RKO (cell line): Measurements from ENCODE around the gene DAZAP1.

ENCODE experiments used
- DNase-seq: peaks from one replicate; pipeline ENCODE4 v3.0.0-alpha.2; 2016; ENCODE audit warnings: low spot score

The DAZAP1 gene

GRCh38 chr19:1407528-1408299 is at the start of gene DAZAP1:
TSS of gene DAZAP1 (plus strand) at chr19:1407586. CDS start at chr19:1407774, 188 bp downstream.
- no peak for DNase-seq

DNA sequence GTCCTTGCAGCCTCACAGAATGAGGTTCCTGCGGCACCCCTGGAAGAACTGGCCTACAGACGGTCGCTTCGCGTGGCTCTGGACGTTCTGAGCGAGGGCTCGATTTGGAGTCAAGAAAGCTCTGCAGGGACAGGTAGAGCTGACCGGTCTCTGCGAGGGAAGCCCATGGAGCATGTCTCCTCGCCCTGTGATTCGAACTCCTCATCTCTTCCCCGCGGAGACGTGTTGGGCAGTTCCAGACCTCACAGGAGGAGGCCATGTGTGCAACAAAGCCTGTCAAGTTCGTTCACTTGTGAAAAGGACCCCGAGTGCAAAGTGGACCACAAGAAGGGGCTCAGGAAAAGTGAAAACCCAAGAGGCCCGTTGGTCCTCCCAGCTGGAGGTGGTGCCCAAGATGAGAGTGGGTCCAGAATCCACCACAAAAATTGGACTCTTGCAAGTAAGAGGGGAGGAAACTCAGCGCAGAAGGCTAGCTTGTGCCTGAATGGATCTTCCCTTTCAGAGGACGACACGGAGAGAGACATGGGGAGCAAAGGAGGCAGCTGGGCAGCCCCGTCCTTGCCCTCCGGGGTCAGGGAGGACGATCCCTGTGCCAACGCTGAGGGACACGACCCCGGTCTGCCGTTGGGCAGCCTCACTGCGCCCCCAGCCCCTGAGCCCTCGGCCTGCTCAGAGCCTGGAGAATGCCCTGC is 47.1 kb upstream of the DAZAP1 start:
- no peak for DNase-seq

GRCh38 chr19:1360818-1361461 is 46.4 kb upstream of the DAZAP1 start:
- no peak for DNase-seq

DNA sequence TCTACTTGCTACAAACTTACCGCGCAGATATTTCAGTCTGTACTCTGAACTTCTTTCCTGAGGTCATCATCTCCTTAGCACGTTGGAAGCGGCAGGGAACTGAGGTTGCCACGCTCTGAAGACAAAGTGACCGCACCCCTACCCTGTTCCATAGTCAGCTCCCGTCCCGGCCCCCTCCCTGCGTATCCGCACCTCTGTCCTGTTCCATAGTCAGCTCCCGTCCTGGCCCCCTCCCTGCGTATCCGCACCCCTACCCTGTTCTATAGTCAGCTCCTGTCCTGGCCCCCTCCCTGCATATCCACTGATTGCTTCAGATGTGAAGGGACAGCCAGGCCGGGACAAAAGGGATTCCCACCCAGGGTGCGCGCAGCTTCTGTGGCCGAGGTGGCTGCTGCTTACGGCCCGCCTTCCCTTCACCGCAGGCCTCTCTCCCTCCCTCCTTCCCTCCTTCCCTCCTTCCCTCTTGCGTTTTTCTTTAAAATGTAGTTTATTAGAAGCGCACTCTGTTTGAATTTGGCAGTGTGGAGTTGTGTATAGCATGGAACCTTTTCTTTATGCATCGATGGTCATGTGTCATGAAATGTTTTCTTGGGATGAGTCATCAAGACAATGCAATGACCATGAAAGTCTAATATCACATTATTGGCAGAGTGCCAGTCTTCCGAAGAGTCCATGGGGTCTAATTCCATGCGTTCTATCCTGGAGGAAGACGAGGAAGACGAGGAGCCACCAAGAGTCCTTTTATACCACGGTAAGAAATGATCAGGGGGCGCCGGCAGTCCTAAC is 45.6 kb upstream of the DAZAP1 start:
- DNase-seq = peak; percentile 51

- DNase-seq = no peak
These were observed 44.8 kb upstream of the DAZAP1 start for GRCh38 chr19:1362387-1363257.

- DNase-seq = no peak
These were observed 43.8 kb upstream of the DAZAP1 start for GRCh38 chr19:1363599-1363998.

DNA sequence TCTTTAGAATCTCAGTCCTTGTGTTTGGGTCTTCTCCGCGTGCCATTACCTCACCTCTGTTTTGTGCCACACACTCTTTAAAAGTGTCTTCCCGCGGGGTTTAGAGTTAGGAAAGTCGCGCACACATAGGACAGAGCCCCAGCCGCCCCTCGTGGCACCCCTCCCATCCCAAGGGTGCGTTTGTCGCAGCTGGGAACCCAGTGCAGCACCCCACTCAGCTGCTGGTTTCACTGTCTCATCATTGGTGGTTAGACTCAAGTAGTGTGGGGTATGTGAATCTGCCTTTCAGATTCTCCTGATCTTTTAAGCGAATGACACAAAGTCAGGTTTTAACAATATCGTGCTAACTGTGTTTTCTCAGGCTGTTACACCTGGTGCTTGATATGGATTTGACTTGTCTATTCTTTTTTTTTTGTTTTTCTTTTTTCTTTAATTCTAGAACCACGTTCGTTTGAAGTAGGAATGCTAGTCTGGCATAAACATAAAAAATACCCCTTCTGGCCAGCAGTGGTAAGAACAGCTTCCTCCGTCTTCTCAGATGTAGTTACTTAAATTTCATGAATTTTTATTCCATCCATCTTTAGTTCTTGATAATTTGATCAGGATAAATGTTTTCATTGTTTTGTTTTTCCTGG is 43.2 kb upstream of the DAZAP1 start:
- DNase-seq = peak; percentile 35

GRCh38 chr19:1365319-1366269 is 41.8 kb upstream of the DAZAP1 start:
- no peak for DNase-seq

- no peak for DNase-seq
These were observed 41.1 kb upstream of the DAZAP1 start for GRCh38 chr19:1366296-1366695.

- no peak for DNase-seq
These were observed 40.2 kb upstream of the DAZAP1 start for GRCh38 chr19:1366899-1367870.

DNA sequence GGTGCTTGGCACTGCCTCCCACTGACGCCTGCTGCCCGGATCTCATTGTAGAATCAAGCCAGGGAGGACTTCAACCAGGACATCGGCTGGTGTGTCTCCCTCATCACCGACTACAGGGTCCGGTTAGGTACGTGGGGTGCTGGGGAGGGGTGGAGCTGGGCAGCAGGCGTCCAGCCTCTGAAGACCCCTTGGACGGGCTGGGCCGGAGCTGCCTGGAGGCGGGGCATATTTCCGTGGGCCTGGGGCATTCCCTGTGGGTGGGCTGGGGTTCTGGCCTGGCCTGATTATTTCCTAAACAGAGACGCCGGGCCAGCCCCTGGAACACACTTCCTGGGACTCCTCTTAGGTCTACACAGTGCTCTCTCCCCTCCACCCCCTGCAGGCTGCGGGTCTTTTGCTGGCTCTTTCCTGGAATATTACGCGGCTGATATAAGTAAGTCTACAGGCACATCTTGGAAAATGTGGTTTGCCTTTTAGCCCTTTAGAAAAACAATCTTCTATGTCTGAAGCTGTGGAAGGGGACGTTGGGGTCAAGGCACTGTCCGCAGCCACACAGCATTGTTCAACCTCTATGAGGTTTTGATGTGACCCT is 38.1 kb upstream of the DAZAP1 start:
- no peak for DNase-seq

- DNase-seq = no peak
These were observed 36.6 kb upstream of the DAZAP1 start for GRCh38 chr19:1370579-1371361.

DNA sequence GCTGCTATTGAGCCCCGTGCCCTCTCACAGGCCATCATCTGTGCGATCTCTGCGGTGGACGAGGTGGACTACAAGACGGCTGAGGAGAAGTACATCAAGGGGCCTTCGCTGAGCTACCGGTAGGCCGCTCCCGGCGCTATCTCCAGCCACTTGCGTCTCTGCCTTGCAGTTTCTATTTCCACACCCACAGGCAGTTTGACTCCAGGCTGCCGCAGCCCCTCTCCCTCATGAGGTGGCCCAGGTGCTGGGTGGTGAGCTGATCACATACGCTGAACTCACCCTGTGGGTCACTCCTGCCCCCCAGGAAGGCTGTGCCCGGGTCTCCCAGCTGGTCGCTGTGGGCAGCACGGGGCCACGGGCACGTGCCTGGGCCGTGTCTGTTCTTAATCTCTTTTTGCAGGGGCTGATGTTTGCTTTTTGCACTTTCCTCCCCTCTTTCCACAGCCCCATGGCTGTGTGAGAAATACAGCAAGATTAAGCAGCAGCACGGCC is 34.3 kb upstream of the DAZAP1 start:
- DNase-seq = no peak

GRCh38 chr19:1373534-1374249 is 33.7 kb upstream of the DAZAP1 start:
- no peak for DNase-seq

DNA sequence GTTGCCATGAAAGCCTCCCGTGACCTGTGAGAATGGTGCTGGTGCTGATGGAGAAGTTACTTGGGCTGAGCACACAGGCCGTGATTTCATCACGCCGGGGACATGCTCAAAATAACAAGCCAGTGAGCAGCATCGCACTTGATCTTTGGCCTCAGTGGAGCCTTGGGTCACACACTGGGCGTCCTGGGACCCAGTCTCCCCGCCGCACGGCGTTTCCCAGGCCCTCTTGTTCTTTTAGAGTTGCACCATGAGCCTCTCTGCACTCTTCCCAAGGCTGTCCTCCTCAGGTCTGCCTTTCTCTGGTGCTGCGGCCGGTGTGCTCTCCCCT is 33.2 kb upstream of the DAZAP1 start:
- no peak for DNase-seq

- no peak for DNase-seq
These were observed 31.0 kb upstream of the DAZAP1 start for GRCh38 chr19:1376415-1376805.
